NCI-H526 treated with DMSO at 0.1 percent for 48 hours (cell line): ENCODE results near the gene ITCH.
"Not testable (repeated sequence)": the region's sequence is repeated elsewhere in the genome, so short reads cannot be mapped to it uniquely, and the experiment has no call there.

Experiments used
- DNase-seq: peaks from one replicate; lab custom pipeline; 2025; lab: John Stamatoyannopoulos, UW

ITCH gene

DNA sequence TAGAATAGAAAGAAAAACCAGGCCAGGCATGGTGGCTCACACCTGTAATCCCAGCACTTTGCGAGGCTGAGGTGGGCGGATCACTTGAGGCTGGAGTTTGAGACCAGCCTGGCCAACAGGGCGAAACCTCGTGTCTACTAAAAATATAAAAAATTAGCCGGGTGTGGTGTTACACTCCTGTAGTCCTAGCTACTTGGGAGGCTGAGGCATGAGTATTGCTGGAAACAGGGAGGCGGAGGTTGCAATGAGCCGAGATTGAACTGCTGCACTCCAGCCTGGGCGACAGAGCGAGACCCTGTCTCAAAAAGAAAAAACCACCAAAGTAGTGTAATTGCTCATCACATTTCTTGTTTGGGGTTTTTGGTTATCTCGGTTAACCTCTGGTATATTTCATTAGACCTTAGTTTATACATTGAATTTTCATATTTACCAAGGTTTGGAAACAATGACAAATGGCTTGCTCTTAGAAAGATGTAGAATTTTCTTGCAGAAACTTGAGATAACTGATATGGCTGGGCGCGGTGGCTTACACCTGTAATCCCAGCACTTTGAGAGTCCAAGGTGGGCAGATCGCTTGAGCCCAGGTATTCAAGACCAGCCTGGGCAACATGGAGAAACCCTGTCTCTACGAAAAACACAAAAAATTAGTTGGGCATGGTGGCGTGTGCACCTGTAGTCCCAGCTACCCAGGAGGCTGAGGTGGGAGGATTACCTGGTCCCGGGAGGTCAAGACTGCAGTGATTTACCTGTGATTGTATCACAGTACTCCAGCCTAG lies 14.2 kb downstream of the ITCH start:
- DNase-seq: no peak

- no peak for DNase-seq
These were observed 19.1 kb downstream of the ITCH start for GRCh38 chr20:34382174-34382573.

DNA sequence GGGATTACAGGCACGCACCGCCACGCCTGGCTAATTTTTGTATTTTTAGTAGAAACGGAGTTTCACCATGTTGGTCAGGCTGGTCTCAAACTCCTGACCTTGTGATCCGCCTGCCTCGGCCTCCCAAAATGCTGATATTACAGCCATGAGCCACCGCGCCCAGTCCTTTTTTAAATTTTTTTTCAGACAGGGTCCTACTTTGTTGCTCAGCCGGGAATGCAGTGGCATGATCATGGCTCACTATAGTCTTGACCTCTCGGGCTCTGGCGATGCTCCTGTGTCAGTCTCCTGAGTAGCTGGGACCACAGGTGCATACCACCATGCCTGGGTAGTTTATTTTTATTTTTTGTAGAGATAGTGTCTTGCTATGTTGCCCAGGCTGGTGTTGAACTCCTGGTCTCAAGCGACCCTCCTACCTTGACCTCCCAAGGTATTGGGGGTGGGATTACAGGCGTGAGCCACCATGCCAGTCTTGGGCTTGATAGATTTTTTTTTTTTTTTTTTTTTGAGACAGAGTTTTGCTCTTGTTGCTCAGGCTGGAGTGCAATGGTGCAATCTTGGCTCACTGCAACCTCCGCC lies 19.9 kb downstream of the ITCH start:
- not testable (repeated sequence) for DNase-seq

- no peak for DNase-seq
These were observed 22.4 kb downstream of the ITCH start for GRCh38 chr20:34385464-34385863.

GRCh38 chr20:34388000-34388399 lies 24.9 kb downstream of the ITCH start:
- DNase-seq: no peak

DNA sequence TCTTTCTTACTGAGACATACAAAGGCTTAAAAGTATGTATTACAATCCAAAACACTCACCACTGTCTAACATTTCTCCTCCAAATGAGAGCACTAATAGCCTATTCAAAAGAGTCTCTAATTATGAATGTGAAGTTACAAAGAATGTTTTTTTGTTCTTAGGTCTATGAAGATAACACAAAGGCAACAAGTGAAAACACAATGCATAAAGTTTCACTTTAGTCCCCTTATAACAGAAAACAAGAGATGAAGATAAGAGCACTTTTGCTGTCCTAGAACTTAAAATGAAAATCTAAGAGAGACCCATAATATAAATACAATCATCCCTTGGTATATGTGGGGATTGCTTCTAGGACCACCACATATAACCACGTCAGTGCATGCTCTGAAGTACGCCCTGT lies 25.6 kb downstream of the ITCH start:
- no peak for DNase-seq

DNA sequence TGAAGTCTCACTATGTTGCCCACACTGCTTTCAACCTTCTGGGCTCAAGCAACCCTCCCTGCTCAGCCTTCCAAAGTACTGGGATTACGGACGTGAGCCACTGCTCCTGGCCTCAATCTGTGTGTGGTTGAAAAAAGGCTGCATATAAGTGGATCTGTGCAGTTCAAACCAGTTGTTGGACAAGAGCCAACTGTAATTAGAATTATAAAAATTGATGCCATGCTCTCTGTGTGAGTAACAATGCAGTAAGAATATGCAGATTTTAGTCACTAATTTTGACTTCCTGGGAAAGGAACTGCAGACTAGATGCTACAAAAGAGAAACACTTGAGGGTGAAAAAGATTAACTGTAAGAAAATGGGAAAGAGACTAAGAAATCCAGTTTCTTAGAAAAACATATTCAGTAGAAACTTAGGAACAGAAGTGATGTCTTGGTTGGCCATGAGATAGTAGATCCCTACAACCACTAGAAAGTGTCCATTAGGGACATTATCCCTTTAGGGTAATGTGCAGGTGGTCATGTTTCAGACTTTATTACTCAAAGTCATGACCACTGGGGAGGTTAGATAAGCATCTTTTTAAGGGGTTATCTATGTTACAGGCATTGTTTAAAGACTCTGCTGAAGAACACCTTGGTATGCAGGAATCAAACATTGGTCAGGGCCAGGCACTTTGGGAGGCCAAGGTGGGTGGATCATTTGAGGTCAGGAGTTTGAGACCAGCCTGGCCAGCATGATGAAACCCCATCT lies 26.3 kb downstream of the ITCH start:
- DNase-seq: no peak

DNA sequence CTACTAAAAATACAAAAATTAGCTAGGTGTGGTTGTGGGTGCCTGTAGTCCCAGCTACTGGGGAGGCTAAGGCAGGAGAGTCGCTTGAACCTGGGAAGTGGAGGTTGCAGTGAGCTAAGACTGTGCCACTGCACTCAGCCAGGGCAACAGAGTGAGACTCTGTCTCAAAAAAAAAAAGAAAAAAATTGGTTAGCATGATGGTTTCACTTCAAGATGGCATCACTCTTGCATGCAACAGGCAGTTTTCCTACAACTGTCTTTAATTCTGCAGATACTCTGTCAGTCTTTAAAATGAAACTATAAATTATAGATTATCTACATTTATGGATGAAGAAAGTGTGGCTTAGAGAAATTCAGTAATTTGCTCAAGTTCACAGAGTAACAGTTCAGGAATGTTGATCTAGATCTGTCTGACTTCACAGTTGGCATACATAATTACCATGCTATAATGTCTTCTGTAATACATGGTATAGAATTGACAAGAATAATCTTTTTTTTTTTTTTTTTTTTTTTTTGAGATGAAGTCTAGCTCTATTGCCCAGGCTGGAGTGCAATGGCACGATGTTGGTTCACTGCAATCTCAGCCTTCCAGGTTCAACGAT lies 27.0 kb downstream of the ITCH start:
- DNase-seq: no peak

- no peak for DNase-seq
These were observed 33.3 kb downstream of the ITCH start for GRCh38 chr20:34396408-34396807.

GRCh38 chr20:34397096-34397495 lies 34.0 kb downstream of the ITCH start:
- DNase-seq: no peak

GRCh38 chr20:34400776-34401175 lies 37.7 kb downstream of the ITCH start:
- DNase-seq: not testable (repeated sequence)

GRCh38 chr20:34401741-34402455 lies 38.8 kb downstream of the ITCH start:
- no peak for DNase-seq

GRCh38 chr20:34402461-34402860 lies 39.4 kb downstream of the ITCH start:
- DNase-seq: no peak

GRCh38 chr20:34403063-34403827 lies 40.2 kb downstream of the ITCH start:
- no peak for DNase-seq

DNA sequence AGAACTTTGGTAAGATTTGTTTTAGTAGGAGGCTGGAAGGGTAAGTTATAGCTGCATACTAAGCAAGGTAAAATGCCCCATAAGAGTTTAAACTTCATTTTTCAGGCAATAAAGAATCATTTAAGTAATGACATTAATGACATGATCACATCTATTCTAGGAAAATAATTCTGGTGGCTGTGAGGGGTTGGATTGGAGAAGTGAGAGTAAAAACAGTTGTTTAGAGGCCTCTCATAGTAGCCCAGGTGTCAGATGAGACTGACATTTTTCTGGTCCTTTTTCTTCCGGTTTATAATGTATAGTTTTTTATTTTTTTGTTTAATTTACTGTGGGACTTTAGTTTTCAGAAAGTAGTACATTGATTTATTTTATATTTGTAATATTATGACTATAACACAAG lies 40.8 kb downstream of the ITCH start:
- no peak for DNase-seq

- no peak for DNase-seq
These were observed 41.7 kb downstream of the ITCH start for GRCh38 chr20:34404803-34405202.

- DNase-seq: not testable (repeated sequence)
These were observed 42.2 kb downstream of the ITCH start for GRCh38 chr20:34405247-34405651.

DNA sequence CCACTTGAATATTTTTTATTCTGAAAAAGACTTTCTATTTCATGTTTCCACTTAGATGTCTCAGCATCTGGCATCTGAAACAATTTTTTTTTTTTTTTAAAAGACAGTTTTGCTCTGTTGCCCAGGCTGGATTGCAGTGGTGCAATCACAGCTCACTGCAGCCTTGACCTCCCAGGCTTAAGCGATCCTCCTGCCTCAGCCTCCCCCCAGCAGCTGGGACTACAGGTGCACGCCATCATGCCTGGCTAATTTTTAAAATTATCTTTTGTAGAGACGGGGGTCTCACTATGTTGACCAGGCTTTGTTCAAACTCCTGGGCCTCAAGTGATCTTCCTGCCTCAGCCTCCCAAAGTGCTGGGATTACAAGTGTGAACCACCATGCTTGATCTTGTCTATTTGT lies 42.9 kb downstream of the ITCH start:
- DNase-seq: not testable (repeated sequence)

DNA sequence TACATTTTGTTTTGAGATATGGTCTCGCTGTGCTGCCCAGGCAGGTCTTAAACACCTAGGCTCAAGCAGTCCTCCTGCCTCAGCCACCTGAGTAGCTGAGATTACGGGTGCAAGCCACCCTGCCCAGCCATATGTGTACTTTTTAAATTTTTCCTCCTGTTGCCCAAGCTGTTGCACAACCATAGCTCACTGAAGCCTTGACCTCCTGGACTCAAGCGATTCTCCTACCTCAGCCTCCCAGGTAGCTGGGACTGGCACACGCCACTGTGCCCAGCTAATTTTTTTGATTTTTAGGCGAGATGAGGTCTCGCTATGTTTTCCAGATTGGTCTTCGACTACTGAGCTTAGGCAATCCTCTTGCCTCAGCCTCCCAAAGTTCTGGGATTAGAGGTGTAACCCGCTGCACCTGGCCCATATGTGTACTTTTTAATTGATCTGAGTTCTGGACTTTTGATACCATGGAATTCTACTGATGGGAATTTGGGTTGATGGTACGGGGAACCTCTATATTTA lies 44.9 kb downstream of the ITCH start:
- no peak for DNase-seq

DNA sequence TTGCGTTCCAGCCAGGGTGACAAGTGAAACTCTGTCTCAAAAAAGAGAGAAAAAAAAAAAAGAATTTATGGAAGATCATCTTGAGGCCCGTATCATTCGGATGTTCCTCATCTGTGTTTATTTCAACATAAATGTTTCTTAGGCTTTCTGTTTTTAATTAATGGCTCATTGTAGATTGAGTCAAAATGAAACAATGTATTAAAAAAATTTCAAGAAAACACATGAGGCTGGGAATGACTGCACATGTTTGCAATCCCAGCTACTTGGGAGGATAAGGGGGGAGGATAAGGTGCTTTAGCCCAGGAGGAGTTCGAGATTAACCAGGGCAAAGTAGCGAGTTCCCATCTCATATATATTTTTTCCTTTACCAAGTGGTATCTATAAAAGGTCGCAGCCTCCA lies 47.3 kb downstream of the ITCH start:
- no peak for DNase-seq

GRCh38 chr20:34412453-34412852 lies 49.4 kb downstream of the ITCH start:
- no peak for DNase-seq
